Fibroblast of lung (primary cell): ENCODE data around the gene WDR26.

Experiments
- CTCF ChIP-seq, 2 donors: IDR thresholded peaks in 1 of 2; conservative IDR thresholded peaks in 1 of 2; 1 replicate in 1 of 2; 2 replicates in 1 of 2; pipeline ENCODE4 v1.5.1; 2011 to 2012; ENCODE audit warnings: low read length in 2 of 2, control low read depth in 1 of 2, inconsistent platforms in 1 of 2, low read depth in 1 of 2, mild to moderate bottlenecking in 1 of 2
- EZH2 ChIP-seq: IDR thresholded peaks from 2 replicates; pipeline ENCODE4 v1.5.1; 2012; ENCODE audit warnings: low read length, control low read depth, mild to moderate bottlenecking; ENCODE audit errors: missing control alignments

GRCh38 chr1:224387943-224388342 lies 46.7 kb downstream of the WDR26 start:
- TF ChIP-seq EZH2 = no peak
- no peak for TF ChIP-seq CTCF (conservative IDR thresholded peaks at IDR 0.05 in 1 of 2, IDR thresholded peaks at IDR 0.05 in 1 of 2; ENCODE audit: low read depth in 1 of 2, low read length in 2 of 2)
